HepG2 (cell line): ENCODE measurements around the gene REELD1. TPM values are rescaled to one million over a fixed set of nuclear protein-coding genes. Genes with fewer than 3 reads are reported as not detected.
A peak's percentile ranks its signal among the peaks of the same experiment; 100 is the strongest.

Source experiments
- AGO1 ChIP-seq: fragments of 200-400 bp; formaldehyde crosslinking; IDR thresholded peaks from 2 replicates; pipeline ENCODE4 v1.6.1; 2017; ENCODE audit warnings: mild to moderate bottlenecking, low read depth, low read length, moderate library complexity; ENCODE audit not compliant: poor library complexity, severe bottlenecking
- AKAP8 ChIP-seq: sonication (generic); formaldehyde crosslinking; IDR thresholded peaks from 2 replicates; pipeline ENCODE4 v1.5.1; 2020; ENCODE audit warnings: mild to moderate bottlenecking, missing genetic modification reagents
- GLI4 ChIP-seq: sonication (generic); formaldehyde crosslinking; IDR thresholded peaks from 2 replicates; pipeline ENCODE4 v1.5.1; 2020; ENCODE audit warnings: missing genetic modification reagents, mild to moderate bottlenecking, moderate library complexity, borderline replicate concordance
- HOXA5 ChIP-seq: sonication (generic); formaldehyde crosslinking; IDR thresholded peaks from 2 replicates; pipeline ENCODE4 v1.4.0; 2020; ENCODE audit warnings: missing genetic modification reagents
- IKZF5 ChIP-seq: IDR thresholded peaks from 2 replicates; pipeline ENCODE4 v1.6.1; 2018; ENCODE audit warnings: missing genetic modification reagents, mild to moderate bottlenecking, missing compliant biosample characterization
- JUN ChIP-seq: sonication (generic); formaldehyde crosslinking; IDR thresholded peaks from 2 replicates; pipeline ENCODE4 v1.4.0; 2020; ENCODE audit warnings: mild to moderate bottlenecking, missing genetic modification reagents
- KLF9 ChIP-seq: IDR thresholded peaks from 2 replicates; pipeline ENCODE4 v1.6.1; 2016; ENCODE audit warnings: low read depth
- MAF1 ChIP-seq: sonication (generic); formaldehyde crosslinking; IDR thresholded peaks from 2 replicates; pipeline ENCODE4 v1.5.0; 2020; ENCODE audit warnings: missing genetic modification reagents, borderline replicate concordance
- PBX3 ChIP-seq: sonication (generic); formaldehyde crosslinking; IDR thresholded peaks from 2 replicates; pipeline ENCODE4 v1.8.1; 2023; ENCODE audit warnings: missing genetic modification reagents, inconsistent platforms, borderline replicate concordance
- SRY ChIP-seq: sonication (generic); formaldehyde crosslinking; IDR thresholded peaks from 2 replicates; pipeline ENCODE4 v1.8.0; 2022; ENCODE audit warnings: mild to moderate bottlenecking, missing genetic modification reagents
- TCF7 ChIP-seq: sonication (generic); IDR thresholded peaks from 2 replicates; pipeline ENCODE4 v1.6.1; 2016; ENCODE audit warnings: antibody characterized with exemption, low read depth
- TFAP4 ChIP-seq: sonication (generic); IDR thresholded peaks from 2 replicates; pipeline ENCODE4 v1.6.1; 2016; ENCODE audit warnings: low read depth, borderline replicate concordance
- WIZ ChIP-seq: sonication (generic); formaldehyde crosslinking; IDR thresholded peaks from 2 replicates; pipeline ENCODE4 v1.5.1; 2020; ENCODE audit warnings: mild to moderate bottlenecking, missing genetic modification reagents
- ZBTB20 ChIP-seq: sonication (generic); formaldehyde crosslinking; IDR thresholded peaks from 2 replicates; pipeline ENCODE4 v1.8.1; 2023; ENCODE audit warnings: missing genetic modification reagents, low read depth, mild to moderate bottlenecking, borderline replicate concordance
- ZBTB3 ChIP-seq: sonication (generic); formaldehyde crosslinking; IDR thresholded peaks from 2 replicates; pipeline ENCODE4 v1.4.0; 2020; ENCODE audit warnings: low read depth, mild to moderate bottlenecking, moderate library complexity, missing genetic modification reagents, borderline replicate concordance
- ZNF230 ChIP-seq: sonication (generic); formaldehyde crosslinking; IDR thresholded peaks from 2 replicates; pipeline ENCODE4 v1.4.0; 2020; ENCODE audit warnings: mild to moderate bottlenecking, missing genetic modification reagents
- ZNF235 ChIP-seq: sonication (generic); formaldehyde crosslinking; IDR thresholded peaks from 2 replicates; pipeline ENCODE4 v1.8.1; 2023; ENCODE audit warnings: mild to moderate bottlenecking, missing genetic modification reagents, borderline replicate concordance
- ZNF556 ChIP-seq: sonication (generic); formaldehyde crosslinking; IDR thresholded peaks from 2 replicates; pipeline ENCODE4 v1.4.0; 2020; ENCODE audit warnings: mild to moderate bottlenecking, missing genetic modification reagents, borderline replicate concordance
- ZNF782 ChIP-seq: sonication (generic); formaldehyde crosslinking; IDR thresholded peaks from 2 replicates; pipeline ENCODE4 v1.4.0; 2020; ENCODE audit warnings: missing genetic modification reagents, mild to moderate bottlenecking, borderline replicate concordance
- ZSCAN12 ChIP-seq: sonication (generic); formaldehyde crosslinking; IDR thresholded peaks from 2 replicates; pipeline ENCODE4 v1.9.0; 2021; ENCODE audit warnings: mild to moderate bottlenecking, missing genetic modification reagents
- ZSCAN21 ChIP-seq: sonication (generic); formaldehyde crosslinking; IDR thresholded peaks from 2 replicates; pipeline ENCODE4 v1.8.0; 2022; ENCODE audit warnings: mild to moderate bottlenecking, missing genetic modification reagents, moderate library complexity, borderline replicate concordance
- polyA plus RNA-seq, 8 experiments: library from polyadenylated mRNA; depleted of rRNA in 3 of 8; stranded (reverse) in 7 of 8; unstranded in 1 of 8; fragments of >200 nt; fragmentation: Illumina TruSeq in 4 of 8; extraction: Trizol in 4 of 8; gene quantifications; 2 replicates each; pipeline versions ENCODE4 v1.2.1 to v1.2.3, GENCODE V29; 2011 to 2016; ENCODE audit warnings: low read depth in 4 of 8, missing spikeins in 1 of 8, mixed read lengths in 1 of 8; ENCODE audit not compliant: insufficient read depth in 1 of 8
- total RNA-seq, 5 experiments: library from RNA; depleted of rRNA; stranded (reverse); fragments of >200 nt; fragmentation: Illumina TruSeq; extraction: Trizol; gene quantifications; 2 replicates each; pipeline ENCODE4 v1.2.3, GENCODE V29; 2016; ENCODE audit warnings: low read depth in 1 of 5
- TF ChIP-seq, protein P1 (sequence below): sonication (generic); formaldehyde crosslinking; IDR thresholded peaks from 2 replicates; pipeline ENCODE4 v1.8.1; 2023; ENCODE audit warnings: mild to moderate bottlenecking, moderate library complexity, missing genetic modification reagents

Gene REELD1
- total and polyA plus RNA-seq, 2 of the 13 experiments (the other 11 are each of a cell fraction or from before 2014, with no cell fraction given), result 0.04 to 0.26 TPM

DNA sequence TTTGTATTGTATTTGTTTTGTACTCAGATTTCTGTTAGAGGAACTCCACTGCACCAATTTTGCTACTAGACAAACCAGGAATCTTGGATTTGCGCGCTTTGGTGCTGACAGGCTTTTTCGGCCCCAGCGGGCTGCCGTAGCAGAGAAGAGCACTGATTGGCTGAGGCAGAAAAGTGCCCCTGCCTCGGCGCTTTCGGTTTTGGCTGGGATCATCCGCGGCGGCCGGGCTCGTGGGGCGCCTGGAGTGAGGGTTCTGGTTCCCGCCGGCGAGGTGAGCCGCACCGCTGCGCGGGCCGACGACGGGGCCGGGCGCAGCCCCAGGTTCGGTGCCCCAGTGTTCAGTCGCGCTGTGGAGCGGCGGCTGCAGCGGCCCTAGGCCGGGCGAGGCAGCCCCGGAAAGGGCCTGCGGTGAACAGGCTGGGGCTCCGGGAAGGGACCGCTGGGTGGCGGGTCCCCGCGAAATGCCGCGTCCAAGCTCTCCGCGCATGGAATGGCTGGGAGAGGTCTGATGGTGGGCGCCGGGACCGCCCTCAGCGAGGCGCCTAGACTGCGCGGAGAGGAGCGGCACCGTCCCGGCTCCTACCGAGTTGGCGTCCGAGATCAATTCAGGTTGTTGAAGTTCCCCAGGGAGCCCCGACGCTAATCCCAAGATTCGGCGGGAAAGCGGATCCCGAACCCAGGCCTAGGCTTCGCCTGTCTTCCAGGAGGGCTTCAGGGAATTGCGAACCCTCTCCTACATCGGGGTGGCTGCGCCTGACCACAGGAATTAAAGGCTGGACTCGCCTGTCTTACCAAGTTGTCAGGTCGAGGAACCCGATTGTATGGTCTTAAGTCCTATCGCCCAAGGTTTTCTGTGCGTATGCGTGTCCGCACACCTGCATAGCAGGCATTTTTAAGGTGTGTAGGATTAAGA lies 38.5 kb upstream of the REELD1 start, which contains the start of gene LSM6 (continued):
- TF ChIP-seq, protein P1, sequence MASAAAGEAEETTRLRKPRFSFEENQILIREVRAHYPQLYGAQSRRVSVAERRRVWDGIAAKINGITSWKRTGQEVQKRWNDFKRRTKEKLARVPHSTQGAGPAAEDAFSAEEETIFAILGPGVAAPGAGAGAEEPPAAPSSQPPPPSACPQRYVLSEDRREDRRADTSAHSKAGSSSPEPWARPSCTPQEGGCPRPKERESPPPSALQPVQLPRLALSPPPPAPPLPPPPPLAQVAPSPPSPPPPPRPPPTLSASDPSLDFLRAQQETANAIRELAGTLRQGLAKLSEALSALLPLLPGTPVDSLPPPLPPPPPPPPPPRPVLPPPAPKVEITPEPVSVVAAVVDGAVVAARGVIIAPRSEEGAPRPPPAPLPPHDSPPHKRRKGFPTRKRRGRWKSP (CRISPR knock-in tag), result peak; percentile 59; the same call in 1 of the 2 replicates
- TF ChIP-seq TCF7 (no peak; the same call in 1 of the 2 replicates), ZNF235 (peak; percentile 77; the same call in 1 of the 2 replicates), WIZ (no peak), ZNF230 (peak; percentile 63; the same call in 1 of the 2 replicates), ZSCAN21 (CRISPR knock-in tag) (peak; percentile 77; the same call in 1 of the 2 replicates), TFAP4 (no peak), ZSCAN12 (CRISPR knock-in tag) (no peak), HOXA5 (CRISPR knock-in tag) (peak; percentile 46; the same call in 1 of the 2 replicates), KLF9 (no peak), SRY (CRISPR knock-in tag) (peak; percentile 82; the same call in 1 of the 2 replicates), GLI4 (CRISPR knock-in tag) (peak; percentile 53; the same call in 1 of the 2 replicates), PBX3 (CRISPR knock-in tag) (no peak), IKZF5 (CRISPR knock-in tag) (peak; percentile 78; the same call in 1 of the 2 replicates), JUN (no peak), ZNF556 (CRISPR knock-in tag) (peak; percentile 74; the same call in 1 of the 2 replicates), MAF1 (no peak), ZNF782 (CRISPR knock-in tag) (peak; percentile 64), AGO1 (peak; percentile 38), AKAP8 (CRISPR knock-in tag) (no peak), ZBTB20 (CRISPR knock-in tag) (no peak), ZBTB3 (no peak)
